ENCODE measurements around the gene PTPRN2.

DNA sequence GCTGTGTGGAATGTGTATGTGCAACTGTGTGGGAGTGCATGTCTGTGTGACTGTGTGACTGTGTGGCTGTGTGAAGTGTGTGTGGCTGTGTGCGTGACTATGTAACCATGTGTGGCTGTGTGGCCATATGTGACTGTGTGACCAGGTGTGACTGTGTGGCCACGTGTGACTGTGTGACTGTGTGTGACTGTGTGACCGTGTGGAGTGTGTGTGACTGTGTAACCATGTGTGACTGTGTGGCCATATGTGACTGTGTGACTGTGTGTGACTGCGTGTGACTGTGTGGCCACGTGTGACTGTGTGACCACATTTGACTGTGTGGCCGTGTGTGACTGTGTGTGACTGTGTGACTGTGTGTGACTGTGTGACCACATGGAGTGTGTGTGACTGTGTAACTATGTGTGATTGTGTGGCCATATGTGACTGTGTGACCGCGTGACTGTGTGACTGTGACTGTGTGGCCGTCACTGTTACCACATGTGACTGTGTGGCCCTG lies 747.9 kb downstream of the PTPRN2 start:
- TF ChIP-seq, protein P1, sequence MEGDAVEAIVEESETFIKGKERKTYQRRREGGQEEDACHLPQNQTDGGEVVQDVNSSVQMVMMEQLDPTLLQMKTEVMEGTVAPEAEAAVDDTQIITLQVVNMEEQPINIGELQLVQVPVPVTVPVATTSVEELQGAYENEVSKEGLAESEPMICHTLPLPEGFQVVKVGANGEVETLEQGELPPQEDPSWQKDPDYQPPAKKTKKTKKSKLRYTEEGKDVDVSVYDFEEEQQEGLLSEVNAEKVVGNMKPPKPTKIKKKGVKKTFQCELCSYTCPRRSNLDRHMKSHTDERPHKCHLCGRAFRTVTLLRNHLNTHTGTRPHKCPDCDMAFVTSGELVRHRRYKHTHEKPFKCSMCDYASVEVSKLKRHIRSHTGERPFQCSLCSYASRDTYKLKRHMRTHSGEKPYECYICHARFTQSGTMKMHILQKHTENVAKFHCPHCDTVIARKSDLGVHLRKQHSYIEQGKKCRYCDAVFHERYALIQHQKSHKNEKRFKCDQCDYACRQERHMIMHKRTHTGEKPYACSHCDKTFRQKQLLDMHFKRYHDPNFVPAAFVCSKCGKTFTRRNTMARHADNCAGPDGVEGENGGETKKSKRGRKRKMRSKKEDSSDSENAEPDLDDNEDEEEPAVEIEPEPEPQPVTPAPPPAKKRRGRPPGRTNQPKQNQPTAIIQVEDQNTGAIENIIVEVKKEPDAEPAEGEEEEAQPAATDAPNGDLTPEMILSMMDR (IDR thresholded peaks at IDR 0.05), result no peak
- TF ChIP-seq FOXJ3 (CRISPR knock-in tag; IDR thresholded peaks at IDR 0.05), result no peak
- TF ChIP-seq YY1 (IDR thresholded peaks at IDR 0.05; ENCODE audit: low read depth), result no peak
- no peak for TF ChIP-seq TEAD4 (IDR thresholded peaks at IDR 0.05; ENCODE audit: borderline replicate concordance, insufficient read depth)
- no peak for TF ChIP-seq SIN3A (IDR thresholded peaks at IDR 0.05; ENCODE audit: borderline replicate concordance, low read depth, low read length)
